Epithelial cell of esophagus (primary cell): ENCODE results near the gene SPOCK3.
A peak's percentile ranks its signal among the peaks of the same experiment; 100 is the strongest.

Experiments used
- DNase-seq: peaks from one replicate; pipeline ENCODE4 v3.0.0; 2010; ENCODE audit warnings: low read depth
- H3K4me3 ChIP-seq: 2 replicates; pipeline ENCODE4 v1.5.1; 2011; ENCODE audit warnings: mild to moderate bottlenecking, low read length, control low read depth
- TF ChIP-seq, protein P1 (sequence below): IDR thresholded peaks from 2 replicates; pipeline ENCODE4 v1.5.1; 2011; ENCODE audit warnings: low read depth, mild to moderate bottlenecking, low read length, control low read depth, inconsistent platforms; ENCODE audit not compliant: insufficient read depth; ENCODE audit errors: missing control alignments

SPOCK3 gene

DNA sequence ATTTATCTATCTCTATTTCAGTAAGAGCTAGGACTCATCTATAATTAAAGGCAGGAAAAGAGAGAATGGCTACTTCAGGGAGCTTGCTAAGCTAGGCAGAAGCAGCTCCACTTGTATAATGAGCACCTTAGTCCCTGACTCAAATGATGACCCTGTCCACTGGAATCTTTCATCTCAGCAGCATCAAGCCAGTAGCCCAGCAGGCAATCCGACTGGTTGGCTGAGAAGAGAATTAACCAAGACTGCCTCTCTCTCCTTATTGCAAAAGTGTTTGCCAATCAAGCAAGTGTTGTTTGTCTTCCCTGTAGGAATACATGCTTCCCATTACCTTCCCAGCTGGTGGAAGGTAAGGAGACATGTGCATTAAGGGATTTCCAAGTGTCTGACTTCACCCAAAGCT lies 3.9 kb upstream of the SPOCK3 start:
- no peak overlapping the region for H3K4me3 ChIP-seq
- TF ChIP-seq, protein P1, sequence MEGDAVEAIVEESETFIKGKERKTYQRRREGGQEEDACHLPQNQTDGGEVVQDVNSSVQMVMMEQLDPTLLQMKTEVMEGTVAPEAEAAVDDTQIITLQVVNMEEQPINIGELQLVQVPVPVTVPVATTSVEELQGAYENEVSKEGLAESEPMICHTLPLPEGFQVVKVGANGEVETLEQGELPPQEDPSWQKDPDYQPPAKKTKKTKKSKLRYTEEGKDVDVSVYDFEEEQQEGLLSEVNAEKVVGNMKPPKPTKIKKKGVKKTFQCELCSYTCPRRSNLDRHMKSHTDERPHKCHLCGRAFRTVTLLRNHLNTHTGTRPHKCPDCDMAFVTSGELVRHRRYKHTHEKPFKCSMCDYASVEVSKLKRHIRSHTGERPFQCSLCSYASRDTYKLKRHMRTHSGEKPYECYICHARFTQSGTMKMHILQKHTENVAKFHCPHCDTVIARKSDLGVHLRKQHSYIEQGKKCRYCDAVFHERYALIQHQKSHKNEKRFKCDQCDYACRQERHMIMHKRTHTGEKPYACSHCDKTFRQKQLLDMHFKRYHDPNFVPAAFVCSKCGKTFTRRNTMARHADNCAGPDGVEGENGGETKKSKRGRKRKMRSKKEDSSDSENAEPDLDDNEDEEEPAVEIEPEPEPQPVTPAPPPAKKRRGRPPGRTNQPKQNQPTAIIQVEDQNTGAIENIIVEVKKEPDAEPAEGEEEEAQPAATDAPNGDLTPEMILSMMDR, result no peak

DNA sequence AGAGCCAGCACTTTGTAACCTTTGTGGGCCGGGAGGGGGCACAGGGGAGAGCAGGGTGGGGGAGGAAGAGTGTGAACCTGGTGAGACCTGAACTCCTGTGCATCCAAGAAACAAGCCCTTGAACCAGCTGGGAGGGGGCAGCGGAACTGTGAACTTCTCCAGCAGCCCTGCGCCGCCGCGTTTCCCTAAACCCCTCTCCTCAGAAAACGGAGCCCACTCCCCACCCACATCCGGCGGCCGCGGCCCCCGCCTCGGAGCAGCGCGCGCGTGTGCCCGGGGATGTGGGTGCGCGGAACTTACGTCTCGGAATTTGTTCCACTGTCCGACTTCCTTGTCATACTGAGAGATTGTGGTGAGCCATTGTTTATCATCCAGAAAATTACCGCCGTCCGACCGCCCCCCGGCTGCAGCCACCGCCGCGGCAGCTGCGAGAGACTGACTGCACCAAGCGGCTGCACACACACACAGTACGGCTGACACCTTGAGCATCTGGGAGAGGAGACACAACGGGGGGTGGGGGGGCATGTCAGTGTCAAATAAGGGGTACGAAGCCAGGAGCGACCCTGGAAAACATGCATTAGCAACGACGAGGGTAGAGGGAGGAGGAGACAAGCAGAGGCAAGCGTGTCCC lies 494 bp downstream of the SPOCK3 start:
- TF ChIP-seq, protein P1, result no peak
- peak overlapping the region; percentile 68 for H3K4me3 ChIP-seq
- peak; percentile 54 for DNase-seq

More for the DNA sequence above, 3.9 kb upstream of the SPOCK3 start:
- peak; percentile 69 for DNase-seq

DNA sequence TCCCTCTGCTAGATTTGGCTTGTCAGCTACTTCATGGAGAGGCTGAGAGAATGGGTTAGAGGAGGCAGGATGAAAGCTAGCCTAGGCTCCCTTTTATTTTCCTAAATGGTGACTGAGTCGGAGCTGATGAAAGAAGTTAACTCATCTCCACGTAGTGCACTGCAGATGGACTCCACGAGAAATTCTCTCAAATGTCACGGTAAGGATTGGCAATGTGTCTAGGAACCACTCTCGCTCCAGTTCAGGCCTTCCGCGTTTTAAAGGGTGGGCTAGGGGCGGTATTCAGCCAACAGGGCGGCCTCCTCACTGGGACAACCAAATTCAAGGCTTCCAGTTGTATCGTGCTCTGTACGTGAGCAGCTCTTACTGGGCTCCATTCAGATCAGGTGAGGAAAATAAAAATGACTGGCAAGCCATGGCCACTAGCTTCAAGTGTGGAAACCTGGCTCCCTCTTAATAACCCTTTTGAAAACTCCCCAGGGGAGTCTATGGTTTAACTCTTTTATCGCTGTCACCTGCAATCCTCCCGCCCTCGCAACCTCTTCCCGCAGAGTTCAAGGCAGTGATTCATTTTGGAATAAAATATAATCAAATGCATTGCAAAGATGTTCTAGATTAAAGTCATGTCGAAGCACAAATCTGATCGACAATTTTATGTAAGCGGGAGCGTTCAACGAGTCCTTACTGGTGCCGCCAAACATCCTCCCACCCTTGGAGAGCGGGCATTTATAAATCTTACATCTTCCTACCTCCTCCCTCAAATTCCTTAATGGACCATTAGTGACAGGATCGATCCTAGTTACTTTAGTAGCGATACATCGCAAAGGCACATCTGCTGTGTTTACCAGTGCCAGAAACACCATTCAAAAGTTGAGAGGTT lies 1.2 kb downstream of the SPOCK3 start:
- DNase-seq, result no peak
- TF ChIP-seq, protein P1, result no peak
- peak overlapping the region; percentile 68 for H3K4me3 ChIP-seq

DNA sequence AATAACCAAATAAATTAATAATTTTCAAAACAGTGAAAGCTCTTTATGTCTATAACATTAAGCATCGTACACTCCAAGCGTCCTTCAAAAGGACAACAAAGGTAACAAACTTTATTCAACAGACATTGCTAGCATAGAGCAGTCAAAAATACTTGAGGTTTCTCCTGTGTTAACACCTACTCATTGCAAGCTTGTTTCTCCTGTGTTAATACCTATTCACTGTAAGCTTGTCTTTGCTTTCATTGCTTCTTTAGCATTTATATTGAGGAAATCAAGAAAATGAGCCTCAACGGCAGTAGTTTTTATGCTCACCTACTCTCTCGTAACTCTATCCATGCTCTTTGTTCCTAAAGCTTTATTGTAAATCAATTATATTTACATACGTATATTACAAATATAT lies 3.5 kb downstream of the SPOCK3 start:
- no peak for DNase-seq
- TF ChIP-seq, protein P1, result no peak
- H3K4me3 ChIP-seq, result no peak overlapping the region

DNA sequence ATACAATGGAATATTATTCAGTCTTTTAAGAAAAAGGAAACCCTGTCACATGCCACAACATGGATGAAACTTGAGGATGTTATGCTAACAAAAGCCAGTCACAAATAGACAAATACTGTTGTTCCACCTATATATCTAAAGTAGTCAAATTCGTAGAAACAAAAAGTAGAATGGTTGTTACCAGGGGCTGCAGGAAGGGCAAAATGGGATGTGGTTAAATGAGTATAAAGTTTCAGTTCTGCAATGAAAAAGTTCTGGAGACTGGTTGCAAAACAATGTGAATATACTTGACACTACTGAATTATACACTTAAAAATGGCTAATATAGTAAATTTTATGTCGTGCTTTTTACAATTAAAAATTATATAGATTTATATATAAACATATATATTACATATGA lies 12.2 kb downstream of the SPOCK3 start:
- DNase-seq, result no peak
- no peak overlapping the region for H3K4me3 ChIP-seq
- TF ChIP-seq, protein P1, result no peak

DNA sequence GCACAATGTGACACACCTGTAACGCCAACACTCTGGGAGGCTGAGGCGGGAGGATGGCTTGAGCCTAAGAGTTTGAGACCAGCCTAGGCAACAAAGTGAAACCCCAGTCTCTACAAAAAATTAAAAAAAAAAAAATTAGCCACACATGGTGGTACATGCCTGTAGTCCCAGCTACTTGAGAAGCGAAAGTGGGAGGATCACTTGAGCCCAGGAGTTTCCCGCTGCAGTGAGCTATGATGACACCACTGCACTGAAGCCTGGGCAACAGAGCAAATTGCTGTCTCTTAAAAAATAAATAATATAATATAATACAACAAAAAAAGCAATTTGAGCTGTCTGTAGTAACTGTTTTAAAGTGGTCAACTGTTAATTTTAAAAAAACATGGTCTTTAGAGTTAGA lies 13.2 kb downstream of the SPOCK3 start:
- TF ChIP-seq, protein P1, result no peak
- DNase-seq, result no peak
- H3K4me3 ChIP-seq, result no peak overlapping the region
